H9 (cell line): ENCODE measurements around the gene MBL2. TPM values are rescaled to one million over a fixed set of nuclear protein-coding genes. Genes with fewer than 3 reads are reported as not detected.

Experiments
- DNase-seq: peaks from one replicate; pipeline ENCODE4 v3.0.0-alpha.2; 2017
- H2AFZ ChIP-seq: one replicate; pipeline ENCODE4 v1.6.1; 2013; ENCODE audit warnings: mild to moderate bottlenecking, low read length, control low read depth, moderate library complexity
- H2AK5ac ChIP-seq: 2 replicates; pipeline ENCODE4 v1.6.1; 2013; ENCODE audit warnings: low read length, control low read depth, mixed read lengths; ENCODE audit not compliant: insufficient read length
- H2BK120ac ChIP-seq: one replicate; pipeline ENCODE4 v1.6.1; 2013; ENCODE audit warnings: low read depth, mild to moderate bottlenecking, low read length, control low read depth, inconsistent platforms; ENCODE audit not compliant: poor library complexity, severe bottlenecking
- H2BK12ac ChIP-seq: 2 replicates; pipeline ENCODE4 v1.6.1; 2013; ENCODE audit warnings: low read length, control low read depth, mixed read lengths, low read depth; ENCODE audit not compliant: insufficient read length
- H2BK15ac ChIP-seq: 2 replicates; pipeline ENCODE4 v1.6.1; 2013; ENCODE audit warnings: low read depth, low read length, control low read depth
- H2BK20ac ChIP-seq: one replicate; pipeline ENCODE4 v1.6.1; 2013; ENCODE audit warnings: low read depth, mild to moderate bottlenecking, low read length, control low read depth, inconsistent platforms; ENCODE audit not compliant: poor library complexity, severe bottlenecking
- H2BK5ac ChIP-seq: 2 replicates; pipeline ENCODE4 v1.6.1; 2013; ENCODE audit warnings: low read length, control low read depth, mixed read lengths; ENCODE audit not compliant: insufficient read length
- H3K14ac ChIP-seq: 2 replicates; pipeline ENCODE4 v1.6.1; 2013; ENCODE audit warnings: low read length, control low read depth; ENCODE audit not compliant: insufficient read depth
- H3K18ac ChIP-seq: 2 replicates; pipeline ENCODE4 v1.6.1; 2013; ENCODE audit warnings: low read depth, mild to moderate bottlenecking, mixed read lengths, low read length, control low read depth; ENCODE audit not compliant: insufficient read length
- H3K23ac ChIP-seq: 2 replicates; pipeline ENCODE4 v1.6.1; 2013; ENCODE audit warnings: low read length, control low read depth, mixed read lengths, low read depth; ENCODE audit not compliant: insufficient read length
- H3K23me2 ChIP-seq: 2 replicates; pipeline ENCODE4 v1.6.1; 2013; ENCODE audit warnings: low read depth, mild to moderate bottlenecking, mixed read lengths, low read length, control low read depth; ENCODE audit not compliant: insufficient read length, poor library complexity, severe bottlenecking
- H3K27ac ChIP-seq: 2 replicates; pipeline ENCODE4 v1.5.1; 2013; ENCODE audit warnings: low read length, control low read depth, mixed read lengths, low read depth; ENCODE audit not compliant: insufficient read length
- H3K27me3 ChIP-seq: 2 replicates; pipeline ENCODE4 v1.6.1; 2013; ENCODE audit warnings: low read length, control low read depth, inconsistent platforms; ENCODE audit not compliant: insufficient read depth
- H3K4ac ChIP-seq: 2 replicates; pipeline ENCODE4 v1.6.1; 2013; ENCODE audit warnings: low read depth, mild to moderate bottlenecking, control low read depth, inconsistent platforms, low read length, moderate library complexity
- H3K4me1 ChIP-seq: 2 replicates; pipeline ENCODE4 v1.6.1; 2013; ENCODE audit warnings: low read length, control low read depth, inconsistent platforms; ENCODE audit not compliant: insufficient read depth
- H3K4me2 ChIP-seq: 2 replicates; pipeline ENCODE4 v1.6.1; 2013; ENCODE audit warnings: low read length, control low read depth, mixed read lengths; ENCODE audit not compliant: insufficient read length, insufficient read depth
- H3K56ac ChIP-seq: 2 replicates; pipeline ENCODE4 v1.6.1; 2013; ENCODE audit warnings: low read depth, mild to moderate bottlenecking, mixed read lengths, low read length, control low read depth; ENCODE audit not compliant: insufficient read length
- H3K79me1 ChIP-seq: 2 replicates; pipeline ENCODE4 v1.6.1; 2013; ENCODE audit warnings: low read depth, mild to moderate bottlenecking, moderate library complexity, low read length, control low read depth, inconsistent platforms; ENCODE audit not compliant: insufficient read depth, poor library complexity, severe bottlenecking
- H3K79me2 ChIP-seq: 2 replicates; pipeline ENCODE4 v1.6.1; 2013; ENCODE audit warnings: low read length, control low read depth, inconsistent platforms; ENCODE audit not compliant: insufficient read depth
- H3K9ac ChIP-seq: 2 replicates; pipeline ENCODE4 v1.6.1; 2013; ENCODE audit warnings: low read length, control low read depth, mixed read lengths; ENCODE audit not compliant: insufficient read length; ENCODE audit errors: extremely low read depth
- H3K9me3 ChIP-seq: one replicate; pipeline ENCODE4 v1.6.1; 2013; ENCODE audit warnings: low read depth, low read length, inconsistent platforms; ENCODE audit not compliant: control insufficient read depth
- H3T11ph ChIP-seq: one replicate; pipeline ENCODE4 v1.6.1; 2013; ENCODE audit warnings: mild to moderate bottlenecking, low read length, control low read depth, inconsistent platforms
- H4K20me1 ChIP-seq: one replicate; pipeline ENCODE4 v1.6.1; 2013; ENCODE audit not compliant: control insufficient read depth, insufficient read length, insufficient read depth
- H4K5ac ChIP-seq: 2 replicates; pipeline ENCODE4 v1.6.1; 2013; ENCODE audit warnings: low read depth, mild to moderate bottlenecking, mixed read lengths, low read length, control low read depth; ENCODE audit not compliant: insufficient read length
- H4K8ac ChIP-seq: replicated peaks from 2 replicates; pipeline ENCODE4 v1.6.1; 2013; ENCODE audit warnings: low read length, control low read depth, mixed read lengths, low read depth; ENCODE audit not compliant: insufficient read length
- H4K91ac ChIP-seq: 2 replicates; pipeline ENCODE4 v1.6.1; 2013; ENCODE audit warnings: low read depth, mild to moderate bottlenecking, moderate library complexity, mixed read lengths, low read length, control low read depth; ENCODE audit not compliant: insufficient read length
- H3K27ac Mint-ChIP-seq, 3 experiments: 2 replicates in 2 of 3; 3 replicates in 1 of 3; pipeline ENCODE4 v1.8.0; 2020 to 2021; ENCODE audit warnings: mixed read lengths in 3 of 3, mild to moderate bottlenecking in 1 of 3, moderate library complexity in 1 of 3
- H3K27me3 Mint-ChIP-seq: 2 replicates; pipeline ENCODE4 v1.8.0; 2021; ENCODE audit warnings: low read depth, mild to moderate bottlenecking, moderate library complexity, mixed read lengths
- H3K36me3 Mint-ChIP-seq, 3 experiments: 2 replicates in 2 of 3; 3 replicates in 1 of 3; pipeline ENCODE4 v1.8.0; 2020 to 2021; ENCODE audit warnings: low read depth in 3 of 3, mixed read lengths in 3 of 3; ENCODE audit not compliant: insufficient read depth in 1 of 3
- H3K4me1 Mint-ChIP-seq, 2 experiments: 2 replicates each; pipeline ENCODE4 v1.8.0; 2020; ENCODE audit warnings: mixed read lengths in 2 of 2
- H3K4me3 Mint-ChIP-seq, 2 experiments: 2 replicates in 1 of 2; 3 replicates in 1 of 2; pipeline ENCODE4 v1.8.0; 2020 to 2021; ENCODE audit warnings: mild to moderate bottlenecking in 2 of 2, mixed read lengths in 2 of 2, moderate library complexity in 1 of 2
- H3K9me3 Mint-ChIP-seq, 2 experiments: 2 replicates in 1 of 2; 3 replicates in 1 of 2; pipeline ENCODE4 v1.8.0; 2020; ENCODE audit warnings: mild to moderate bottlenecking in 2 of 2, mixed read lengths in 2 of 2, moderate library complexity in 1 of 2
- CTCF ChIP-seq: fragments of 200-600 bp; sonication (generic); conservative IDR thresholded peaks from 3 replicates; pipeline ENCODE4 v1.8.0; 2021; ENCODE audit warnings: antibody characterized with exemption, mild to moderate bottlenecking
- WGBS: extraction: QIAGEN DNeasy Blood & Tissue Kit; methylation state at CpG from one replicate; pipeline ENCODE4 v1.1.7; 2013; ENCODE audit warnings: missing lambda C conversion rate, low lambda C conversion rate, mixed read lengths; ENCODE audit not compliant: insufficient read length; ENCODE audit errors: extremely low coverage; 5-methylcytosine and 5-hydroxymethylcytosine counted together
- total RNA-seq: library from RNA; stranded (reverse); gene quantifications from 2 replicates; pipeline ENCODE4 v1.2.1, GENCODE V29; 2021

Gene MBL2
- total RNA-seq, 1 experiment from 2014 or later: not detected

GRCh38 chr10:52776471-52776903 is 3.9 kb upstream of the MBL2 start:
- no peaks in the 10 kb centered on the region for H3K36me3 Mint-ChIP-seq
- Histone ChIP-seq H2BK12ac (no peak overlapping the region), H3K9me3 (no peaks in the 10 kb centered on the region), H2BK5ac (no peak overlapping the region), H4K8ac (no peak overlapping the region), H2AFZ (no peak overlapping the region), H3K4me1 (no peaks in the 10 kb centered on the region), H3T11ph (no peak overlapping the region), H3K23me2 (no peaks in the 10 kb centered on the region), H3K79me2 (no peaks in the 10 kb centered on the region), H4K20me1 (no peaks in the 10 kb centered on the region), H4K5ac (no peak overlapping the region), H3K79me1 (no peaks in the 10 kb centered on the region), H2BK15ac (no peak overlapping the region), H2BK120ac (no peak overlapping the region), H3K18ac (no peak overlapping the region), H3K14ac (no peak overlapping the region), H2AK5ac (no peak overlapping the region), H3K4ac (no peak overlapping the region), H3K27ac (no peak overlapping the region), H3K23ac (no peak overlapping the region), H2BK20ac (no peak overlapping the region), H3K56ac (no peak overlapping the region), H3K9ac (no peak overlapping the region), H4K91ac (no peak overlapping the region), H3K4me2 (no peak overlapping the region), H3K27me3 (no peaks in the 10 kb centered on the region)
- no peaks in the 10 kb centered on the region; a peak in 1 of 5 replicates for H3K9me3 Mint-ChIP-seq
- no peak overlapping the region; a peak in 1 of 7 replicates for H3K27ac Mint-ChIP-seq
- no peaks in the 10 kb centered on the region for H3K27me3 Mint-ChIP-seq
- H3K4me1 Mint-ChIP-seq: peaks cover 6 to 7% of the 10 kb centered on the region in 2 experiments; a peak in 3 of 4 replicates
- no CpG with 5 or more reads among the region's 1 CpG for WGBS
- no peak for TF ChIP-seq CTCF
- DNase-seq: no peak
- no peak overlapping the region for H3K4me3 Mint-ChIP-seq
